GM23338 (cell line): ENCODE data around the gene KRT32. TPM values are rescaled to one million over a fixed set of nuclear protein-coding genes. Genes with fewer than 3 reads are reported as not detected.

Experiments used
- ATAC-seq: fragments of 200-7000 bp; cut with Tn5 transposase; 3 replicates; pipeline ENCODE4 v1.9.1; 2020
- DNase-seq: peaks from one replicate; pipeline ENCODE4 v3.0.0-alpha.2; 2015; ENCODE audit warnings: low spot score
- H2AFZ ChIP-seq: fragments of 200-600 bp; sonication (generic); 2 replicates; pipeline ENCODE4 v1.8.0; 2016; ENCODE audit warnings: antibody characterized with exemption, mild to moderate bottlenecking, moderate library complexity
- H3F3A ChIP-seq: fragments of 200-600 bp; sonication (generic); replicated peaks from 2 replicates; pipeline ENCODE4 v1.8.0; 2017; ENCODE audit warnings: antibody characterized with exemption, mixed run types, low read depth
- H3K27ac ChIP-seq: fragments of 200-600 bp; sonication (generic); 2 replicates; pipeline ENCODE4 v1.6.1; 2016; ENCODE audit warnings: low read depth
- H3K27me3 ChIP-seq: fragments of 200-600 bp; sonication (generic); 2 replicates; pipeline ENCODE4 v1.8.0; 2016; ENCODE audit warnings: mild to moderate bottlenecking, mixed run types, moderate library complexity; ENCODE audit not compliant: insufficient read depth
- H3K36me3 ChIP-seq: fragments of 200-600 bp; sonication (generic); 2 replicates; pipeline ENCODE4 v1.8.0; 2016; ENCODE audit warnings: mild to moderate bottlenecking; ENCODE audit not compliant: insufficient read depth
- H3K4me1 ChIP-seq: fragments of 200-600 bp; sonication (generic); 2 replicates; pipeline ENCODE4 v1.8.0; 2016; ENCODE audit warnings: mild to moderate bottlenecking, moderate library complexity; ENCODE audit not compliant: insufficient read depth
- H3K4me2 ChIP-seq: fragments of 200-600 bp; sonication (generic); 2 replicates; pipeline ENCODE4 v1.7.1; 2017; ENCODE audit warnings: mixed run types
- H3K4me3 ChIP-seq: fragments of 200-600 bp; sonication (generic); 2 replicates; pipeline ENCODE4 v1.6.1; 2016; ENCODE audit warnings: mixed run types
- H3K79me2 ChIP-seq: fragments of 200-600 bp; sonication (generic); replicated peaks from 2 replicates; pipeline ENCODE4 v1.8.0; 2017; ENCODE audit warnings: mild to moderate bottlenecking; ENCODE audit not compliant: insufficient read depth
- H3K9me2 ChIP-seq: fragments of 200-600 bp; sonication (generic); 2 replicates; pipeline ENCODE4 v1.8.0; 2017; ENCODE audit not compliant: insufficient read depth
- H4K20me1 ChIP-seq: fragments of 200-600 bp; sonication (generic); replicated peaks from 2 replicates; pipeline ENCODE4 v1.8.0; 2017; ENCODE audit warnings: mild to moderate bottlenecking; ENCODE audit not compliant: insufficient read depth
- H3K27ac Mint-ChIP-seq: 2 replicates; pipeline ENCODE4 v1.8.0; 2020; ENCODE audit warnings: inconsistent platforms, mild to moderate bottlenecking, moderate library complexity, mixed read lengths
- H3K27me3 Mint-ChIP-seq: 3 replicates; pipeline ENCODE4 v1.8.0; 2022; ENCODE audit warnings: low read depth, mild to moderate bottlenecking, moderate library complexity, mixed read lengths, inconsistent platforms; ENCODE audit not compliant: insufficient read depth, poor library complexity
- H3K36me3 Mint-ChIP-seq: 3 replicates; pipeline ENCODE4 v1.8.0; 2021; ENCODE audit warnings: low read depth, mild to moderate bottlenecking, inconsistent platforms, moderate library complexity, mixed read lengths
- H3K4me1 Mint-ChIP-seq: 3 replicates; pipeline ENCODE4 v1.8.0; 2020; ENCODE audit warnings: mild to moderate bottlenecking, inconsistent platforms, mixed read lengths
- H3K4me3 Mint-ChIP-seq: 3 replicates; pipeline ENCODE4 v1.8.0; 2021; ENCODE audit warnings: moderate library complexity, mild to moderate bottlenecking, inconsistent platforms, mixed read lengths
- H3K9me3 Mint-ChIP-seq: 3 replicates; pipeline ENCODE4 v1.8.0; 2020; ENCODE audit warnings: moderate library complexity, mild to moderate bottlenecking, inconsistent platforms, mixed read lengths
- EZH2phosphoT487 ChIP-seq: fragments of 200-600 bp; sonication (generic); IDR thresholded peaks from one replicate; pipeline ENCODE4 v1.8.1; 2018; ENCODE audit warnings: antibody characterized with exemption; ENCODE audit not compliant: unreplicated experiment
- STAT1 ChIP-seq: IDR thresholded peaks from one replicate; pipeline ENCODE4 v1.6.1; 2016; ENCODE audit warnings: antibody characterized with exemption; ENCODE audit not compliant: unreplicated experiment
- ZNF331 ChIP-seq: fragments of 250-450 bp; sonication (Bioruptor Pico); IDR thresholded peaks from 2 replicates; pipeline ENCODE4 v1.5.0; 2020; ENCODE audit warnings: low read depth, mild to moderate bottlenecking, moderate library complexity
- polyA plus RNA-seq: library from polyadenylated mRNA; unstranded; fragments of >200 nt; fragmentation: Nextera tagmentation; extraction: Ambion mirVana; gene quantifications from 2 replicates; pipeline ENCODE4 v1.2.1, GENCODE V29; 2016
- total RNA-seq: library from RNA; depleted of rRNA; stranded (reverse); fragments of >200 nt; shearing (Covaris generic); gene quantifications from 2 replicates; pipeline ENCODE4 v1.2.3, GENCODE V29; 2014
- TF ChIP-seq, protein P1 (sequence below): IDR thresholded peaks from one replicate; pipeline ENCODE4 v1.6.1; 2018; ENCODE audit warnings: antibody characterized with exemption; ENCODE audit not compliant: unreplicated experiment
- TF ChIP-seq, protein P2 (sequence below), 2 experiments: fragments of 200-600 bp in 1 of 2; sonication (generic) in 1 of 2; conservative IDR thresholded peaks; 2 replicates each; pipeline versions ENCODE4 v1.5.1 to v1.6.1; 2016 to 2017; ENCODE audit warnings: antibody characterized with exemption in 2 of 2, low read depth in 2 of 2, mild to moderate bottlenecking in 2 of 2, moderate library complexity in 1 of 2
- TF ChIP-seq, protein P3 (sequence below): IDR thresholded peaks from 2 replicates; pipeline ENCODE4 v1.6.1; 2016; ENCODE audit warnings: antibody characterized with exemption
- TF ChIP-seq, protein P4 (sequence below): fragments of 250-450 bp; sonication (Bioruptor Pico); IDR thresholded peaks from 2 replicates; pipeline ENCODE4 v1.5.0; 2020; ENCODE audit warnings: mild to moderate bottlenecking, moderate library complexity

Gene KRT32
- total and polyA plus RNA-seq, 2 experiments from 2014 or later, result not detected

DNA sequence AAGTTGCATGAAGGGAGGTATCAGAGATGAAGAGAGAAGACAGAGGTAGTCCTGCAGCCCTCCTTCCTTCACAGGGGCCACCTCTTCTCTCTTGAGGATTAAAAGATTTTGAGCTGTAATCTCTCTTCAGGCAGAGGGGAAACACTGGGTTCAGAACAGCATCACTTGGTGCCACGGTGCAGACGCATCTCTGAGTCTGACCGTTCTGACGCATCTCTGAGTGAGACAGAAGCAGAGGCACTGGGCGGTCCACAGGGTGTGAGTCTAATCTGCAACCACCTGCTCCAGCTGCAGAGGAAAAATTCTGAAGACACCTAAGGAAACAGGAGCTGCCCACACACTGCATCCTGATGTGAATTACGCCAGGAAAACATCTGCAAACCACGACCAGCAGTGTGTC is 37.5 kb downstream of the KRT32 start (continued):
- TF ChIP-seq, protein P1, sequence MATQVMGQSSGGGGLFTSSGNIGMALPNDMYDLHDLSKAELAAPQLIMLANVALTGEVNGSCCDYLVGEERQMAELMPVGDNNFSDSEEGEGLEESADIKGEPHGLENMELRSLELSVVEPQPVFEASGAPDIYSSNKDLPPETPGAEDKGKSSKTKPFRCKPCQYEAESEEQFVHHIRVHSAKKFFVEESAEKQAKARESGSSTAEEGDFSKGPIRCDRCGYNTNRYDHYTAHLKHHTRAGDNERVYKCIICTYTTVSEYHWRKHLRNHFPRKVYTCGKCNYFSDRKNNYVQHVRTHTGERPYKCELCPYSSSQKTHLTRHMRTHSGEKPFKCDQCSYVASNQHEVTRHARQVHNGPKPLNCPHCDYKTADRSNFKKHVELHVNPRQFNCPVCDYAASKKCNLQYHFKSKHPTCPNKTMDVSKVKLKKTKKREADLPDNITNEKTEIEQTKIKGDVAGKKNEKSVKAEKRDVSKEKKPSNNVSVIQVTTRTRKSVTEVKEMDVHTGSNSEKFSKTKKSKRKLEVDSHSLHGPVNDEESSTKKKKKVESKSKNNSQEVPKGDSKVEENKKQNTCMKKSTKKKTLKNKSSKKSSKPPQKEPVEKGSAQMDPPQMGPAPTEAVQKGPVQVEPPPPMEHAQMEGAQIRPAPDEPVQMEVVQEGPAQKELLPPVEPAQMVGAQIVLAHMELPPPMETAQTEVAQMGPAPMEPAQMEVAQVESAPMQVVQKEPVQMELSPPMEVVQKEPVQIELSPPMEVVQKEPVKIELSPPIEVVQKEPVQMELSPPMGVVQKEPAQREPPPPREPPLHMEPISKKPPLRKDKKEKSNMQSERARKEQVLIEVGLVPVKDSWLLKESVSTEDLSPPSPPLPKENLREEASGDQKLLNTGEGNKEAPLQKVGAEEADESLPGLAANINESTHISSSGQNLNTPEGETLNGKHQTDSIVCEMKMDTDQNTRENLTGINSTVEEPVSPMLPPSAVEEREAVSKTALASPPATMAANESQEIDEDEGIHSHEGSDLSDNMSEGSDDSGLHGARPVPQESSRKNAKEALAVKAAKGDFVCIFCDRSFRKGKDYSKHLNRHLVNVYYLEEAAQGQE, result no peak
- no peak for TF ChIP-seq ZNF331 (CRISPR knock-in tag)
- TF ChIP-seq, protein P2, sequence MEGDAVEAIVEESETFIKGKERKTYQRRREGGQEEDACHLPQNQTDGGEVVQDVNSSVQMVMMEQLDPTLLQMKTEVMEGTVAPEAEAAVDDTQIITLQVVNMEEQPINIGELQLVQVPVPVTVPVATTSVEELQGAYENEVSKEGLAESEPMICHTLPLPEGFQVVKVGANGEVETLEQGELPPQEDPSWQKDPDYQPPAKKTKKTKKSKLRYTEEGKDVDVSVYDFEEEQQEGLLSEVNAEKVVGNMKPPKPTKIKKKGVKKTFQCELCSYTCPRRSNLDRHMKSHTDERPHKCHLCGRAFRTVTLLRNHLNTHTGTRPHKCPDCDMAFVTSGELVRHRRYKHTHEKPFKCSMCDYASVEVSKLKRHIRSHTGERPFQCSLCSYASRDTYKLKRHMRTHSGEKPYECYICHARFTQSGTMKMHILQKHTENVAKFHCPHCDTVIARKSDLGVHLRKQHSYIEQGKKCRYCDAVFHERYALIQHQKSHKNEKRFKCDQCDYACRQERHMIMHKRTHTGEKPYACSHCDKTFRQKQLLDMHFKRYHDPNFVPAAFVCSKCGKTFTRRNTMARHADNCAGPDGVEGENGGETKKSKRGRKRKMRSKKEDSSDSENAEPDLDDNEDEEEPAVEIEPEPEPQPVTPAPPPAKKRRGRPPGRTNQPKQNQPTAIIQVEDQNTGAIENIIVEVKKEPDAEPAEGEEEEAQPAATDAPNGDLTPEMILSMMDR (conservative IDR thresholded peaks at IDR 0.05; ENCODE audit: low read depth in 2 of 2), result no peak
- TF ChIP-seq, protein P3, sequence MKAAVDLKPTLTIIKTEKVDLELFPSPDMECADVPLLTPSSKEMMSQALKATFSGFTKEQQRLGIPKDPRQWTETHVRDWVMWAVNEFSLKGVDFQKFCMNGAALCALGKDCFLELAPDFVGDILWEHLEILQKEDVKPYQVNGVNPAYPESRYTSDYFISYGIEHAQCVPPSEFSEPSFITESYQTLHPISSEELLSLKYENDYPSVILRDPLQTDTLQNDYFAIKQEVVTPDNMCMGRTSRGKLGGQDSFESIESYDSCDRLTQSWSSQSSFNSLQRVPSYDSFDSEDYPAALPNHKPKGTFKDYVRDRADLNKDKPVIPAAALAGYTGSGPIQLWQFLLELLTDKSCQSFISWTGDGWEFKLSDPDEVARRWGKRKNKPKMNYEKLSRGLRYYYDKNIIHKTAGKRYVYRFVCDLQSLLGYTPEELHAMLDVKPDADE, result no peak

DNA sequence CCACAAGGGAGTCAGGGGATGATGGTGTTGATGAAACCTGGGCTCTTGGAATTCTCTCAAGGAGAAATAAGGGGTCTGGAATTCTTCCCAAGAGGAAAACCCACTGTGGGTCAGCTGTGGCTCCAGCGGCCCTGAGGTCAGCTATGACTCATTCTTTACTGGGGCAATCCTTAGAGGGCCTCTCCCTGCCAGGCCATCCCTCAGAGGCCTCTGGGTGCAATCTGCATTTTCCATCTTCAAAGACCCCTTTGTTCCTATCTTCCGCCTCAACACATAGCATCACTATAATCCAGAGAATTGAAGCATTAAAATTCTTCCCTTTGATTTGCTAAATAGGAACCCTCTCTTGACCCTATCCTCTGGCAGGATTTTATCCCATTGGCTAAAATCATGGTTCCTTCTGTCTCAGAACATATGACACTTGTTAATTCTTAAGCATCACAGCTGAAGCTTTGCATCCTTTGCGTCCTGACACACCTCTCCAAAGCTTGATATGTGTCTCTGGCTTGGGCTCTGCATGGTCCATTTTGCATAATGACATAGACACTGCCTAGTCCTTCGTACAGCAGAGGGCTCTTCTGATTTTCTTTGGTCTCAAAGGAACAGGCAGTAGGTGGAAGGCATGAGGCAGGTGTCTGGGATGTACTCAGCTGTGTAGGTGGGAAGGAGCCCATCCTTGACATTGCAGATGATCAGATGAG is 38.4 kb downstream of the KRT32 start:
- Mint-ChIP-seq H3K4me3 (no peak overlapping the region), H3K4me1 (peaks cover 7% of the 10 kb centered on the region; the same call in 2 of the 3 replicates), H3K27ac (no peak overlapping the region), H3K9me3 (no peaks in the 10 kb centered on the region), H3K36me3 (no peaks in the 10 kb centered on the region), H3K27me3 (no peaks in the 10 kb centered on the region)
- Histone ChIP-seq H3K4me2 (no peak overlapping the region), H3K4me3 (no peak overlapping the region), H3F3A (no peaks in the 10 kb centered on the region), H3K27ac (no peak overlapping the region), H3K36me3 (no peaks in the 10 kb centered on the region), H3K9me2 (no peaks in the 10 kb centered on the region), H2AFZ (no peak overlapping the region), H3K79me2 (no peaks in the 10 kb centered on the region), H4K20me1 (no peaks in the 10 kb centered on the region), H3K4me1 (peaks cover 5% of the 10 kb centered on the region; the same call in 1 of the 2 replicates), H3K27me3 (no peaks in the 10 kb centered on the region)
- peak; percentile 46; the same call in 2 of the 3 replicates for ATAC-seq
- DNase-seq, result no peak
- TF ChIP-seq, protein P3, result no peak
- no peak for TF ChIP-seq STAT1
- TF ChIP-seq ZNF331 (CRISPR knock-in tag), result no peak
- no peak for TF ChIP-seq EZH2phosphoT487
- TF ChIP-seq, protein P4, sequence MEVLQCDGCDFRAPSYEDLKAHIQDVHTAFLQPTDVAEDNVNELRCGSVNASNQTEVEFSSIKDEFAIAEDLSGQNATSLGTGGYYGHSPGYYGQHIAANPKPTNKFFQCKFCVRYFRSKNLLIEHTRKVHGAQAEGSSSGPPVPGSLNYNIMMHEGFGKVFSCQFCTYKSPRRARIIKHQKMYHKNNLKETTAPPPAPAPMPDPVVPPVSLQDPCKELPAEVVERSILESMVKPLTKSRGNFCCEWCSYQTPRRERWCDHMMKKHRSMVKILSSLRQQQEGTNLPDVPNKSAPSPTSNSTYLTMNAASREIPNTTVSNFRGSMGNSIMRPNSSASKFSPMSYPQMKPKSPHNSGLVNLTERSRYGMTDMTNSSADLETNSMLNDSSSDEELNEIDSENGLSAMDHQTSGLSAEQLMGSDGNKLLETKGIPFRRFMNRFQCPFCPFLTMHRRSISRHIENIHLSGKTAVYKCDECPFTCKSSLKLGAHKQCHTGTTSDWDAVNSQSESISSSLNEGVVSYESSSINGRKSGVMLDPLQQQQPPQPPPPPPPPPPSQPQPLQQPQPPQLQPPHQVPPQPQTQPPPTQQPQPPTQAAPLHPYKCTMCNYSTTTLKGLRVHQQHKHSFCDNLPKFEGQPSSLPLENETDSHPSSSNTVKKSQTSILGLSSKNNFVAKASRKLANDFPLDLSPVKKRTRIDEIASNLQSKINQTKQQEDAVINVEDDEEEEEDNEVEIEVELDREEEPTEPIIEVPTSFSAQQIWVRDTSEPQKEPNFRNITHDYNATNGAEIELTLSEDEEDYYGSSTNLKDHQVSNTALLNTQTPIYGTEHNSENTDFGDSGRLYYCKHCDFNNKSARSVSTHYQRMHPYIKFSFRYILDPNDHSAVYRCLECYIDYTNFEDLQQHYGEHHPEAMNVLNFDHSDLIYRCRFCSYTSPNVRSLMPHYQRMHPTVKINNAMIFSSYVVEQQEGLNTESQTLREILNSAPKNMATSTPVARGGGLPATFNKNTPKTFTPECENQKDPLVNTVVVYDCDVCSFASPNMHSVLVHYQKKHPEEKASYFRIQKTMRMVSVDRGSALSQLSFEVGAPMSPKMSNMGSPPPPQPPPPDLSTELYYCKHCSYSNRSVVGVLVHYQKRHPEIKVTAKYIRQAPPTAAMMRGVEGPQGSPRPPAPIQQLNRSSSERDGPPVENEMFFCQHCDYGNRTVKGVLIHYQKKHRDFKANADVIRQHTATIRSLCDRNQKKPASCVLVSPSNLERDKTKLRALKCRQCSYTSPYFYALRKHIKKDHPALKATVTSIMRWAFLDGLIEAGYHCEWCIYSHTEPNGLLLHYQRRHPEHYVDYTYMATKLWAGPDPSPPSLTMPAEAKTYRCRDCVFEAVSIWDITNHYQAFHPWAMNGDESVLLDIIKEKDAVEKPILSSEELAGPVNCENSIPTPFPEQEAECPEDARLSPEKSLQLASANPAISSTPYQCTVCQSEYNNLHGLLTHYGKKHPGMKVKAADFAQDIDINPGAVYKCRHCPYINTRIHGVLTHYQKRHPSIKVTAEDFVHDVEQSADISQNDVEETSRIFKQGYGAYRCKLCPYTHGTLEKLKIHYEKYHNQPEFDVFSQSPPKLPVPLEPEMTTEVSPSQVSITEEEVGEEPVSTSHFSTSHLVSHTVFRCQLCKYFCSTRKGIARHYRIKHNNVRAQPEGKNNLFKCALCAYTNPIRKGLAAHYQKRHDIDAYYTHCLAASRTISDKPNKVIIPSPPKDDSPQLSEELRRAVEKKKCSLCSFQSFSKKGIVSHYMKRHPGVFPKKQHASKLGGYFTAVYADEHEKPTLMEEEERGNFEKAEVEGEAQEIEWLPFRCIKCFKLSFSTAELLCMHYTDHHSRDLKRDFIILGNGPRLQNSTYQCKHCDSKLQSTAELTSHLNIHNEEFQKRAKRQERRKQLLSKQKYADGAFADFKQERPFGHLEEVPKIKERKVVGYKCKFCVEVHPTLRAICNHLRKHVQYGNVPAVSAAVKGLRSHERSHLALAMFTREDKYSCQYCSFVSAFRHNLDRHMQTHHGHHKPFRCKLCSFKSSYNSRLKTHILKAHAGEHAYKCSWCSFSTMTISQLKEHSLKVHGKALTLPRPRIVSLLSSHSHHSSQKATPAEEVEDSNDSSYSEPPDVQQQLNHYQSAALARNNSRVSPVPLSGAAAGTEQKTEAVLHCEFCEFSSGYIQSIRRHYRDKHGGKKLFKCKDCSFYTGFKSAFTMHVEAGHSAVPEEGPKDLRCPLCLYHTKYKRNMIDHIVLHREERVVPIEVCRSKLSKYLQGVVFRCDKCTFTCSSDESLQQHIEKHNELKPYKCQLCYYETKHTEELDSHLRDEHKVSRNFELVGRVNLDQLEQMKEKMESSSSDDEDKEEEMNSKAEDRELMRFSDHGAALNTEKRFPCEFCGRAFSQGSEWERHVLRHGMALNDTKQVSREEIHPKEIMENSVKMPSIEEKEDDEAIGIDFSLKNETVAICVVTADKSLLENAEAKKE, result no peak
